Neuronal stem cell (in vitro differentiated cells): ENCODE results near the gene ARL16.
A peak's percentile ranks its signal among the peaks of the same experiment; 100 is the strongest.

Experiments
- DNase-seq: peaks from one replicate; pipeline ENCODE4 v3.0.0-alpha.2; 2013; ENCODE audit warnings: low spot score
- H2AFZ ChIP-seq: one replicate; pipeline ENCODE4 v1.6.1; 2013; ENCODE audit warnings: mild to moderate bottlenecking, low read length, inconsistent platforms
- H2AK5ac ChIP-seq: 2 replicates; pipeline ENCODE4 v1.6.1; 2013; ENCODE audit warnings: low read depth, mild to moderate bottlenecking, inconsistent platforms, low read length, moderate library complexity, mixed read lengths
- H2BK120ac ChIP-seq: 2 replicates; pipeline ENCODE4 v1.6.1; 2013; ENCODE audit warnings: low read depth, mild to moderate bottlenecking, inconsistent platforms, low read length, moderate library complexity, mixed read lengths
- H2BK12ac ChIP-seq: one replicate; pipeline ENCODE4 v1.6.1; 2013; ENCODE audit warnings: low read length, inconsistent platforms
- H2BK15ac ChIP-seq: 2 replicates; pipeline ENCODE4 v1.6.1; 2013; ENCODE audit warnings: mild to moderate bottlenecking, low read length, inconsistent platforms, mixed read lengths
- H2BK5ac ChIP-seq: one replicate; pipeline ENCODE4 v1.6.1; 2013; ENCODE audit warnings: inconsistent platforms, mild to moderate bottlenecking, low read length, moderate library complexity
- H3K14ac ChIP-seq: one replicate; pipeline ENCODE4 v1.6.1; 2013; ENCODE audit warnings: low read length, inconsistent platforms
- H3K18ac ChIP-seq: 2 replicates; pipeline ENCODE4 v1.6.1; 2013; ENCODE audit warnings: low read length, inconsistent platforms
- H3K23ac ChIP-seq: 2 replicates; pipeline ENCODE4 v1.6.1; 2013; ENCODE audit warnings: low read depth, mild to moderate bottlenecking, mixed read lengths, low read length, inconsistent platforms; ENCODE audit not compliant: poor library complexity
- H3K27ac ChIP-seq: replicated peaks from 3 replicates; pipeline ENCODE4 v1.5.1; 2013; ENCODE audit warnings: low read length, inconsistent platforms
- H3K27me3 ChIP-seq, 3 experiments: 2 replicates each; pipeline ENCODE4 v1.6.1; 2013; ENCODE audit warnings: low read length in 3 of 3, mild to moderate bottlenecking in 2 of 3, inconsistent platforms in 1 of 3, low read depth in 1 of 3, mixed read lengths in 1 of 3, moderate library complexity in 1 of 3; ENCODE audit not compliant: control insufficient read depth in 3 of 3, insufficient read depth in 3 of 3
- H3K36me3 ChIP-seq, 2 donors: replicated peaks in 1 of 2; 2 replicates each; pipeline ENCODE4 v1.6.1; 2013; ENCODE audit warnings: low read length in 2 of 2; ENCODE audit not compliant: control insufficient read depth in 2 of 2, insufficient read depth in 2 of 2
- H3K4ac ChIP-seq: 2 replicates; pipeline ENCODE4 v1.6.1; 2013; ENCODE audit warnings: inconsistent platforms, mild to moderate bottlenecking, low read length, moderate library complexity
- H3K4me1 ChIP-seq, 2 donors: 1 replicate in 1 of 2; 2 replicates in 1 of 2; pipeline ENCODE4 v1.6.1; 2013; ENCODE audit warnings: low read length in 2 of 2, low read depth in 1 of 2; ENCODE audit not compliant: control insufficient read depth in 2 of 2, insufficient read depth in 1 of 2
- H3K4me2 ChIP-seq: one replicate; pipeline ENCODE4 v1.6.1; 2013; ENCODE audit warnings: mild to moderate bottlenecking, low read length, inconsistent platforms; ENCODE audit not compliant: insufficient read depth, poor library complexity, severe bottlenecking
- H3K4me3 ChIP-seq, 2 donors: 2 replicates each; pipeline ENCODE4 v1.5.1; 2013; ENCODE audit warnings: low read length in 2 of 2, mild to moderate bottlenecking in 2 of 2, inconsistent platforms in 1 of 2, moderate library complexity in 1 of 2
- H3K79me1 ChIP-seq: one replicate; pipeline ENCODE4 v1.6.1; 2013; ENCODE audit warnings: low read depth, mild to moderate bottlenecking, inconsistent platforms, low read length, moderate library complexity
- H3K9ac ChIP-seq: one replicate; pipeline ENCODE4 v1.6.1; 2013; ENCODE audit warnings: mild to moderate bottlenecking, low read depth, low read length, inconsistent platforms; ENCODE audit not compliant: poor library complexity
- H3K9me3 ChIP-seq, 2 donors: replicated peaks in 1 of 2; 2 replicates each; pipeline versions ENCODE3 to v1.6.1; 2013; ENCODE audit warnings: low read length in 2 of 2, mild to moderate bottlenecking in 2 of 2, inconsistent platforms in 1 of 2, low read depth in 1 of 2, mixed read lengths in 1 of 2, moderate library complexity in 1 of 2; ENCODE audit not compliant: control insufficient read depth in 2 of 2, insufficient read depth in 1 of 2
- H4K8ac ChIP-seq: one replicate; pipeline ENCODE4 v1.6.1; 2013; ENCODE audit warnings: low read depth, mild to moderate bottlenecking, inconsistent platforms, low read length, moderate library complexity
- H4K91ac ChIP-seq: one replicate; pipeline ENCODE4 v1.6.1; 2013; ENCODE audit warnings: low read length, low read depth, mild to moderate bottlenecking, inconsistent platforms; ENCODE audit not compliant: poor library complexity
- WGBS, 2 donors: extraction: QIAGEN DNeasy Blood & Tissue Kit; methylation state at CpG; one replicate each; pipeline ENCODE4 v1.1.7; 2013; ENCODE audit warnings: missing lambda C conversion rate in 2 of 2, mixed read lengths in 1 of 2; ENCODE audit not compliant: insufficient read length in 2 of 2, insufficient replicate concordance in 1 of 2; ENCODE audit errors: extremely low coverage in 2 of 2; 5-methylcytosine and 5-hydroxymethylcytosine counted together

The ARL16 gene

DNA sequence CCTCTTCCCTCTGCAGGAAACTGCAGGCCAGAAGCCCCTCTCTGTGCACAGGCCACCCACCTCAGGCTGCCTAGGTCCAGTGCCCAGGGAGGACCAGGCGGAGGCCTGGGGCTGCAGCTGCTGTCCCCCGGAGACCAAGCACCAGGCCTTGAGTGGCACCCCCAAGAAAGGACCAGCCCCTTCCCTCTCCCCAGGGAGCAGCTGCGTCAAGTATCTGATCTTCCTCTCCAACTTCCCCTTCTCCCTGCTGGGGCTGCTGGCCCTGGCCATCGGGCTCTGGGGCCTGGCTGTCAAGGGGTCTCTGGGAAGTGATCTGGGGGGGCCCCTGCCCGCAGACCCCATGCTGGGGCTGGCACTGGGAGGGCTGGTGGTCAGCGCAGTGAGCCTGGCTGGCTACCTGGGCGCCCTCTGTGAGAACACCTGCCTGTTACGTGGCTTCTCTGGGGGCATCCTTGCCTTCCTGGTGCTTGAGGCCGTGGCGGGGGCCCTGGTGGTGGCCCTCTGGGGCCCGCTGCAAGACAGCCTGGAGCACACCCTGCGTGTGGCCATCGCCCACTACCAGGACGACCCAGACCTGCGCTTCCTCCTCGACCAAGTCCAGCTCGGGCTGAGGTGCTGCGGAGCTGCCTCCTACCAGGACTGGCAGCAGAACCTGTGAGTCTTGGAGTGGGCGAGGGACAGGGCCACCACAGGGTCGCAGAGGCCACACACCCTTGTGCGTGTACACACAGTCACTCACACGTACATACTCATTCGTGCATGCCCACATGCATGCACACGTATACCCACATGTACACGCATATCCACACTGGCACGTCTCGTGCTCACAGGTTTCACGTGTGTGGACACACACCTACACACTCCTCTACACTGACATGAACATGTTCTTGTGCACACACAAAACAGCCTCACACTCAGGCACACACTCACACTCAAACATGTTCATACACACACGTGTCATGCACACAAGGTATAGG, 38.3 kb downstream of the ARL16 start:
- H4K8ac ChIP-seq = no peak overlapping the region
- H2BK12ac ChIP-seq = peak overlapping the region; percentile 84
- WGBS, 2 donors = no CpG with 5 or more reads among the region's 29 CpGs

DNA sequence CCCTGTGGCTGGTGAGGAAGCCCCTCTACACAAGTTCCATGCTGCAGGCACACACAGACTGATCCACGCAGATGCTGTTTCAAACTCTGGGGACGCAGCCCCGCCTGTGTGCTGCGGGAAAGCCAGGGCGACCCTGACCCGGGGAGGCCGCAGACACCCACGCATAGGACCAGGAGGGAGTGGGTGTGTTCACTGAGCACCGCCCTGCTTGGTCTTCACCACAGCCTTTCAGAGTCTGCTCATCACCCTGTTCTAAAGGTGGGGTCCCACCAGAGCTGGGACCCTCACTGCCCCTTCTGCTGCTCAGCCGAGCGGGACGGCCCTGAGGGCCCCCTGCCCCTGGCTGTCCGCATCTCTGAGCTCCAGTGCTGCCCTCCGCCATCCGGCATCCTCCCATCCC, 39.1 kb downstream of the ARL16 start:
- no peak overlapping the region for H3K27ac ChIP-seq
- H3K4me2 ChIP-seq = no peak overlapping the region
- no peak overlapping the region for H3K4me3 ChIP-seq
- no peak overlapping the region for H2AK5ac ChIP-seq
- peaks cover 0 to 2% of the 10 kb centered on the region in 2 donors for H3K4me1 ChIP-seq
- no peak overlapping the region for H2BK120ac ChIP-seq
- no peak for DNase-seq
- peaks cover 0 to 3% of the 10 kb centered on the region in 2 donors for H3K36me3 ChIP-seq
- H3K4ac ChIP-seq = peak overlapping the region; percentile 37
- H3K14ac ChIP-seq = peak overlapping the region; percentile 6
- peak overlapping the region; percentile 37 for H2BK15ac ChIP-seq
- peak overlapping the region; percentile 20 for H3K23ac ChIP-seq
- no peak overlapping the region for H3K9ac ChIP-seq
- peak overlapping the region; percentile 48 for H3K18ac ChIP-seq
- H4K91ac ChIP-seq = no peak overlapping the region
- no peaks in the 10 kb centered on the region for H3K79me1 ChIP-seq
- WGBS, 2 donors = no CpG with 5 or more reads among the region's 15 CpGs
- H3K9me3 ChIP-seq = peaks cover 10 to 11% of the 10 kb centered on the region in 2 donors
- H2AFZ ChIP-seq = no peak overlapping the region
- H3K27me3 ChIP-seq = peaks cover 14 to 26% (median 22%) of the 10 kb centered on the region in 3 experiments
- peak overlapping the region; percentile 10 for H2BK12ac ChIP-seq
- no peak overlapping the region for H2BK5ac ChIP-seq
- no peak overlapping the region for H4K8ac ChIP-seq

More for the DNA sequence above, 38.3 kb downstream of the ARL16 start:
- Histone ChIP-seq H3K14ac (peak overlapping the region; percentile 97), H3K79me1 (peaks cover 3% of the 10 kb centered on the region), H4K91ac (no peak overlapping the region), H3K4ac (no peak overlapping the region), H3K36me3 (peaks cover 0 to 3% of the 10 kb centered on the region in 2 donors), H3K9ac (peak overlapping the region; percentile 84), H3K27me3 (peaks cover 14 to 30% (median 22%) of the 10 kb centered on the region in 3 experiments), H3K27ac (no peak overlapping the region), H2BK5ac (no peak overlapping the region), H2AK5ac (no peak overlapping the region), H3K4me2 (no peak overlapping the region), H2BK15ac (peak overlapping the region; percentile 64), H2BK120ac (no peak overlapping the region), H3K18ac (no peak overlapping the region), H3K4me3 (peak overlapping the region in 1 of 2 donors; percentile 3), H2AFZ (no peak overlapping the region), H3K9me3 (peaks cover 11 to 12% of the 10 kb centered on the region in 2 donors), H3K23ac (peak overlapping the region; percentile 75), H3K4me1 (peaks cover 0 to 2% of the 10 kb centered on the region in 2 donors)
- DNase-seq = no peak

GRCh38 chr17:81641825-81642489, 41.6 kb downstream of the ARL16 start:
- no peak overlapping the region for H3K4me2 ChIP-seq
- no peak overlapping the region for H3K18ac ChIP-seq
- peaks cover 0 to 2% of the 10 kb centered on the region in 2 donors for H3K9me3 ChIP-seq
- H3K23ac ChIP-seq = no peak overlapping the region
- peak overlapping the region; percentile 56 for H2AK5ac ChIP-seq
- no peak overlapping the region for H2BK5ac ChIP-seq
- no peak overlapping the region for H2BK15ac ChIP-seq
- H4K8ac ChIP-seq = no peak overlapping the region
- no peaks in the 10 kb centered on the region for H3K79me1 ChIP-seq
- no peak overlapping the region for H3K9ac ChIP-seq
- H3K4me3 ChIP-seq = no peak overlapping the region
- peaks cover 0 to 3% of the 10 kb centered on the region in 2 donors for H3K36me3 ChIP-seq
- no peak for DNase-seq
- no CpG with 5 or more reads among the region's 17 CpGs for WGBS, 2 donors
- H3K27ac ChIP-seq = no peak overlapping the region
- H2AFZ ChIP-seq = no peak overlapping the region
- H2BK120ac ChIP-seq = no peak overlapping the region
- no peak overlapping the region for H4K91ac ChIP-seq
- no peak overlapping the region for H2BK12ac ChIP-seq
- H3K27me3 ChIP-seq = peaks cover 0 to 3% (median 2%) of the 10 kb centered on the region in 3 experiments
- H3K14ac ChIP-seq = no peak overlapping the region
- H3K4me1 ChIP-seq = no peaks in the 10 kb centered on the region
- no peak overlapping the region for H3K4ac ChIP-seq

DNA sequence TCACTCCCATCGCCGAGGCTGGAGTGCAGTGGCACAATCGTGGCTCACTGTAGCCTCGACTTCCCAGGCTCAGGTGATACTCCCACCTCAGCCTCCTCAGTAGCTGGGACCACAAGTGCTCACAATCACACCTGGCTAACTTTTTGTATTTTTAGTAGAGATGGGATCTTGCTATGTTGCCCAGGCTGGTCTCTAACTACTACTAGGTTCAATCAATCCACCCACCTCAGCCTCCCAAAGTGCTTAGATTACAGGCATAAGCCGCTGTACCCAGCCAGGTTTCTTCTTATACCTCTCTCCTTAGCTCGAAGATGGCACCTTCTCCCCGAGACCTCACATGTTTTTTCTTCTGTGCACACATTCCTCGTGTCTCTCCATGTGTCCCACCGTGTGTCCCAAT, 43.6 kb downstream of the ARL16 start:
- Histone ChIP-seq H4K8ac (no peak overlapping the region), H3K9me3 (no peaks in the 10 kb centered on the region), H2BK120ac (no peak overlapping the region), H3K4me1 (peaks cover 6 to 8% of the 10 kb centered on the region in 2 donors), H3K9ac (no peak overlapping the region), H3K4me2 (no peak overlapping the region), H3K23ac (no peak overlapping the region), H2BK15ac (no peak overlapping the region), H3K27me3 (no peaks in the 10 kb centered on the region), H2BK12ac (no peak overlapping the region), H3K27ac (no peak overlapping the region), H3K14ac (no peak overlapping the region), H3K79me1 (peaks cover 3% of the 10 kb centered on the region), H3K4me3 (no peak overlapping the region), H4K91ac (no peak overlapping the region), H2AFZ (no peak overlapping the region), H2BK5ac (no peak overlapping the region), H3K36me3 (no peaks in the 10 kb centered on the region), H3K18ac (no peak overlapping the region), H2AK5ac (no peak overlapping the region), H3K4ac (no peak overlapping the region)
- no peak for DNase-seq
- WGBS, 2 donors = no CpG with 5 or more reads among the region's 9 CpGs
